B cell (primary cell): ENCODE results near the gene DNAJB1.

Source experiments
- EZH2 ChIP-seq: IDR thresholded peaks from 2 replicates; pipeline ENCODE4 v1.6.1; 2012; ENCODE audit warnings: borderline replicate concordance, low read depth, mild to moderate bottlenecking, moderate library complexity, low read length; ENCODE audit not compliant: insufficient read depth, poor library complexity, severe bottlenecking
- TF ChIP-seq, protein P1 (sequence below): fragments of 200-600 bp; IDR thresholded peaks from one replicate; pipeline ENCODE4 v1.8.0; 2022; ENCODE audit warnings: antibody characterized with exemption, mild to moderate bottlenecking

DNA sequence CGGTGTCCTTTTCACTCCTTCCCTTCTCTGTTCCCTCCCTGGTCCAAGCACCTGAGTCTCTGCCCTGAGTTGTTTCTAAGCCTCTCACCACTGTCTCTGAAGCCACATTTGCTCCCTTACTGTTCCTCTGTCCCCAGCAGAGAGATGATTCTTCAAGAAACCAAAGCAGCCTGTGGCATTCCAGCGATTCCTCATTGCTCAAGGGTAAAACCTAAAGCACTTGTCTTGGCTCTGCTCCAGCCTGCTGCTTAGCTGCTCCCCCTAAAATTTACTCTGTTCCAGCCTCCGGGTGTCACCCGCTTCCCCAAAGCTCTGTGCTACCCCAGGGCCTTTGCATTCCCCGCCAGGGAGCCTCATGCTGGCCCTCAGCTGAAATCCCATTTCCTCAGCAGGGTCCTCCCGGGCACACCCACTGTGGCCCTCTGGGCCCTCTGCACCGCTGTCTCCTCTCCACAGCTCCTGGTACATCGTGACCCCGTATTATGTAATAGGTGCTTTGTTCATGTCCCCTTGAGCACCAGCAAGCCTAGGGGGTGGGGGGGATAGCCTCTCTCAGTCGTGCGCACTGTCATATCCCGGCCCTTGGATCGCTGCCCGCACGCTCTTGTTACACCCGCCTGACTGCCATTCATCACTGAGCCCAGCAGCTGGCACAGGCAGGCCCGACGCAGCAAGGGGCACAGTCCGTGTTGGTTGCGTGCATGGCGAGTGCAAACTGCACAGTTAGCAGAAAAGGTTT is 26.9 kb upstream of the DNAJB1 start:
- TF ChIP-seq, protein P1, sequence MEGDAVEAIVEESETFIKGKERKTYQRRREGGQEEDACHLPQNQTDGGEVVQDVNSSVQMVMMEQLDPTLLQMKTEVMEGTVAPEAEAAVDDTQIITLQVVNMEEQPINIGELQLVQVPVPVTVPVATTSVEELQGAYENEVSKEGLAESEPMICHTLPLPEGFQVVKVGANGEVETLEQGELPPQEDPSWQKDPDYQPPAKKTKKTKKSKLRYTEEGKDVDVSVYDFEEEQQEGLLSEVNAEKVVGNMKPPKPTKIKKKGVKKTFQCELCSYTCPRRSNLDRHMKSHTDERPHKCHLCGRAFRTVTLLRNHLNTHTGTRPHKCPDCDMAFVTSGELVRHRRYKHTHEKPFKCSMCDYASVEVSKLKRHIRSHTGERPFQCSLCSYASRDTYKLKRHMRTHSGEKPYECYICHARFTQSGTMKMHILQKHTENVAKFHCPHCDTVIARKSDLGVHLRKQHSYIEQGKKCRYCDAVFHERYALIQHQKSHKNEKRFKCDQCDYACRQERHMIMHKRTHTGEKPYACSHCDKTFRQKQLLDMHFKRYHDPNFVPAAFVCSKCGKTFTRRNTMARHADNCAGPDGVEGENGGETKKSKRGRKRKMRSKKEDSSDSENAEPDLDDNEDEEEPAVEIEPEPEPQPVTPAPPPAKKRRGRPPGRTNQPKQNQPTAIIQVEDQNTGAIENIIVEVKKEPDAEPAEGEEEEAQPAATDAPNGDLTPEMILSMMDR, result no peak
- TF ChIP-seq EZH2, result no peak
